HG02852 (cell line): ENCODE data around the gene UCHL3.
"Not testable (repeated sequence)": the region's sequence is repeated elsewhere in the genome, so short reads cannot be mapped to it uniquely, and the experiment has no call there.

Source experiments
- ATAC-seq: cut with Tn5 transposase; IDR thresholded peaks from one replicate; pipeline ENCODE4 v1.9.1; 2021; ENCODE audit warnings: mild to moderate bottlenecking, moderate library complexity; ENCODE audit not compliant: unreplicated experiment

Gene UCHL3

DNA sequence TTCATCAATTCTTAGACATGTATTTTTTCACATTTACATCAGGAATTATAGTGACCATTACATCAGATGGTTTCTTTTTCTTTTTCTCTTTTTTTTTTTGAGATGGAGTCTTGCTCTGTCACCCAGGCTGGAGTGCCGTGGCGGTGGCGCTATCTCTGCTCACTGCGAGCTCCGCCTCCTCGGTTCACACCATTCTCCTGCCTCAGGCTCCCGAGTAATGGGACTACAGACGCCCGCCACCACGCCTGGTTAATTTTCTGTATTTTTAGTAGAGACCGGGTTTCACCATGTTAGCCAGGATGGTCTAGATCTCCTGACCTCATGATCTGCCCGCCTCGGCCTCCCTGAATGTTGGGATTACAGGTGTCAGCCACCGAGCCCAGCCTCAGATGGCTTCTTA, 4.2 kb upstream of the UCHL3 start:
- not testable (repeated sequence) for ATAC-seq

DNA sequence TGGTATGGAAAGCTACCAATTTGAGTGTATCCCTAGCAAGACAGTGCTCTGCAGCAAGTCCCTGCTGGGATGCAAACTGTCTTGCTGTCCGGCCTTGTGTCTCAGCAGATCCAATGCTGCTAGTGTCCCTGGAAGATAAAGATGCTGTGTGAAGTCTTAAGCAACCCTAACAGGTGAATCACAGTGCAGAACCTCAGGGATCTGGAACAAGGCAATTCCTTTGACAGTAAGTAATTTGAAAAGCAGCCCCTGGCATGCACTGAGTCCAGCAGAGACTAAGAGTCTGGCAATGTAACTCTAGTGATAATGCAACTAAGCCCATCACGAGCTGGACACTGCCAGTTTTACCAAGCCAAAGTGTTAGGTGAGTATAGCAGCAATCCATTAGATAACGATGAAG, 1.7 kb upstream of the UCHL3 start:
- no peak for ATAC-seq

DNA sequence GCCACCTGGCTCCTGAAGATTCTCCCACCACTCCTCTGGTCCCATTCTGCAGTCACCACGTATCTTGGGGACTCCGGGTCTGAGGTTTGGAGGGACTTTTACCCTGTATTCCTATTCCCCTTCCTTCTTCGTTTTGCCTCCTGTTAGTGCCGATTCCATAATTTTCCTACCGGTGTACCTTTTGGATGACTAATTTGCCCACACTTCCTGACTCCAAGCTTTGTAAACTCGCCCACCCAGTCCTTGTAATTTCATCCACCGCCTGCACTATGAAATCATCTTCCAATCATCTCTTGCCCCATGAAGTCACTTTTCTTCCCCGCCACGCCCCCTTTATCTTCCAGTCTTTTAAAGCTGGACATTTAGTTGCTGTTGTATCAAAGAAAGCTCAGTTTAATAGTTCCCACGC, 572 bp downstream of the UCHL3 start:
- peak; percentile 9 for ATAC-seq

DNA sequence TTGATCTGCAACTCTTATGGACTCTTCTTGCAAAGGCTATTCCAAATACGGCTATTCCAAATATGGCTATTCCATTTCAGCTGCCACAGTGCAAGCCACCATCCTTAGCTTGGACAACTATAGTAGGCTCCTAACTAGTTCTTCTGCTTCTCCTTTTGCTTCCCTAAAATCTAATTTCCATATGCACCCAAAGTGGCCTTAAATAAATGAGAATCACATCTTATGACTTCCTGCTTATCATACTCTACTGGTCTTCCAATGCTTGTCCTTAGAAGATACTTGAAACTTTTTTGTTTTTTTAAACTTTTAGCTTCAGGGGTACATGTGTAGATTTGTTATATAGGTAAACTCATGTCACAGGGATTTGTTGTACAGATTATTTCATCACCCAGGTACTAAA, 4.9 kb downstream of the UCHL3 start:
- ATAC-seq: no peak

DNA sequence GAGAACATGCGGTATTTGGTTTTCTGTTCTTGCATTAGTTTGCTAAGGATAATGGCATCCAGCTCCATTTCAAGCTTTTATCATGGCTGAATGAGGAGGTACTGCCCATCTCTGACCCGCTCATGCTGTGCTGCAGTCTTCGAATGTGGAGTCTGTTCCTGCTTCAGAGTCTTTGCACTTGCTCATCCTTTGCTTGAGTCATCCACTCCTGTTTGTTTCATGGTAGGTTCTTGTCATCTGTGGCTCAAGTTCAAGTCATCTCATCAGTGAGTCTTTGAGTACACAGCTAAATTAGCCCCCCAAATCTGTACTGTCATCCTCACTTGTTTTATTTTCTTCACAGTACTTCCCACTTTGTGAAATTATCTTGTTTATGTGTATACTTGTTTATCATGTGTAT, 5.4 kb downstream of the UCHL3 start:
- ATAC-seq: no peak

DNA sequence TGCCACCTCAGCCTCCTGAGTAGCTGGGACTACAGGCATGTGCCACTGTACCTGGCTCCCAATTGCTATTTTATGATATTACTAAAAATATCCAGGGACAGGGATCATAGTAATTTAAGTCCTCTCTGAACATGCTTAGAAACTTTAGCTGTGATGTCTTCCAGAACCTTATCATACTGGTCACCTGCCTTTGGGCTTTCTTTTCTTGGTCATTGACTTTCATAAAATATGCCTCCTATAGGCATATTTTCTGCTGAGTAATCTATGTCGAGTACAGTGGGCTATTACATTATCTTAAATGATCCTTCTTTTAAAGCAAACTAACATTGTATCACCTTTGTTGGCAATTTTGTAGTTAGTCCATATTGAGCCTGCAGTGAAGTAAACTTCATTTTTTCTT, 6.2 kb downstream of the UCHL3 start:
- no peak for ATAC-seq

DNA sequence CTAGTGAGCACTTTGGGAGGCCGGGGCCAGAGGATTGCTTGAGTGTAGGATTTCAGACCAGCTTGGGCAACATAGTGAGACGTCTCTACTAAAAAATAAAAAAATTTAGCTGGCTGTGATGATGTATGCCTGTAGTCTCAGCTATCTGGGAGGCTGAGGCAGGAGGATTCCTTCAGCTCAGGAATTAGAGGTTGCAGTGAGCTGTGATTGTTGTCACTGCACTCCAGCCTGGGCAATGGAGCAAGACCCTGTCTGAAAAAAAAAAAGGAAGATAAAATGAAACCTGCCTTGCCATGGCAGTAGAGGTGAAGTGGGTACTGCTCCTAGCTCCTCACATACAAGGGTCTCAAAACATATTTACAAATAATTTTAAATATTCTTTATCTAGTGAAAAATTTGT, 7.4 kb downstream of the UCHL3 start:
- no peak for ATAC-seq

DNA sequence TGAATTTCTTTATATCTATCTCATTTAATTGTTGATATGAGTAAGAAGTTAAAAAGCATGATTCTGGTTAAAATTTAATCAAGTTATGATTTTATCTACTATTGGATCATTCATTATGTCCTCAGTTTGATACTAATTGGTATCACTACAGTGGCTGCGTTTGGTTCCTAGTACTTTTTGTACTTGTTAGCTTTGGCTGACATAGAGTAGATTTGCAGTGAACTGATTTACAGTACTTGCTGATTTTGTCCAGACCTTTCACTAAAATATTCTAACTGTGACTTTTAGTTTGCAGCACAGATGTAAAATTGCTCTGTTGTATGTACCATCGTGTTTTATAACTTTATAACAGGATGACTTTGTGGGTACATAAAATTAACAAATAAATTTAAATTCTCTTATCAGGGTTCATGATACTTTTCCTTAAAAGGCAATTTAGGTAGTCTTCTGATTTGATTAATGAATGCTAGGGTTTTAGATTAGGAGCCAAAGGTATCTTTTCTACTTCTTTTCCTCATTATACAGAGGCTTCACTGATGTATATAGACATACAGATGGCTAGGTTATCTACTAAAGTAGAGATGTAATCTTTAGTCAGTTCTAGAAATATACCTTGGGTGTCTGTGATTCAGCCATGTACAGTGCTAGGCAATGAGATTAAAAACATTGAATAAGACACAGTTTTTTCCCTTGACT, 8.7 kb downstream of the UCHL3 start:
- ATAC-seq: no peak

DNA sequence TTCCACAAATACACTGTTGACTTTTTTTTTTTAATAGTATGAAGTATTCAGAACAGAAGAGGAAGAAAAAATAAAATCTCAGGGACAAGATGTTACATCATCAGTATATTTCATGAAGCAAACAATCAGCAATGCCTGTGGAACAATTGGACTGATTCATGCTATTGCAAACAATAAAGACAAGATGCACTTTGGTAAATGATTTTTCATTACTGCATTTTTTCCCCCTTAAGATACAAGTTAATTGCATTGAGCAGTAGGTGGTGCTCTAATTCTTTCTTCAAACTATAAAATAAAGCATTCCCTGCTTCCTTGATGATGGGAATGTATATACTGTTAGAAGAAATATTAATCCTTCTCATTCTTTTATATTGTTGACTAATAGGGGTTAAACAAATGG, 17.1 kb downstream of the UCHL3 start:
- ATAC-seq: no peak

DNA sequence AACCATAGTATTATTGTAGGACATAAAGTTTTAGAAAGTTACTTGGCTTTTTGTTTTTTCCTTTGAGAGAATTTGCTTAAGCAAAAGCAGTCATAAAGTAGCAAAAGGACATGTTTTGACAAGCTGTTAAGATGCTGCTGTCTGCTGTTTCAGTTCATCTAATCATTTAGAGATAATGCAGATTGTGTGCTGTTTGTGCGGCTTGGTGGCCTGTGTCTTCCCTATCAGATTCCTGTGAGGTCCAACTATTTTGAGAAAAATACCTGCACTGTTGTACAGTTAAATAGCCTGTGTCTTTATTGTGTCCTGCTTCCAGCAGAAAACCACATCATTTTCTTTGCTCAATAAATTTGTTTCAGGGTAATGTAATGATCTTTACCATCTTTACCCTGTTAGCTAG, 20.0 kb downstream of the UCHL3 start:
- ATAC-seq: no peak

DNA sequence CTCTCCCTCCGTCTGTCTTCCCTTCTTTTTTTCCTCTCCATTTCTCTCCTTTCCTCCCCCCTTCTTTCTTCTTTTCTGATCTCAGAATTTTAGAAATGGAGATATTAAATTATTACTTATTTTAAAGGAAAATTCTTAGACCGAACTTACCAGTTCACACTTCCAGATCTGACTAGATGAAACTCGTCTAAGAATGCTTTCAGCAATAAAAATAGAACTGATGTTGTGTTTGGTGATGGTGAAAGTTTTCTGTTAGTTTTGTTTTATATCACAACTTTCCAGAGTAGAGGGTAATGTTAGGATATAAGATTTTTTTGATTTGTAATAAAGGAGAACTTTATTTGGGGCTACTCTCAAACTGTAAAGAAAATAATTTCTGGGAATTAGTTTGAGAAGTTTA, 29.9 kb downstream of the UCHL3 start:
- peak; percentile 80 for ATAC-seq

DNA sequence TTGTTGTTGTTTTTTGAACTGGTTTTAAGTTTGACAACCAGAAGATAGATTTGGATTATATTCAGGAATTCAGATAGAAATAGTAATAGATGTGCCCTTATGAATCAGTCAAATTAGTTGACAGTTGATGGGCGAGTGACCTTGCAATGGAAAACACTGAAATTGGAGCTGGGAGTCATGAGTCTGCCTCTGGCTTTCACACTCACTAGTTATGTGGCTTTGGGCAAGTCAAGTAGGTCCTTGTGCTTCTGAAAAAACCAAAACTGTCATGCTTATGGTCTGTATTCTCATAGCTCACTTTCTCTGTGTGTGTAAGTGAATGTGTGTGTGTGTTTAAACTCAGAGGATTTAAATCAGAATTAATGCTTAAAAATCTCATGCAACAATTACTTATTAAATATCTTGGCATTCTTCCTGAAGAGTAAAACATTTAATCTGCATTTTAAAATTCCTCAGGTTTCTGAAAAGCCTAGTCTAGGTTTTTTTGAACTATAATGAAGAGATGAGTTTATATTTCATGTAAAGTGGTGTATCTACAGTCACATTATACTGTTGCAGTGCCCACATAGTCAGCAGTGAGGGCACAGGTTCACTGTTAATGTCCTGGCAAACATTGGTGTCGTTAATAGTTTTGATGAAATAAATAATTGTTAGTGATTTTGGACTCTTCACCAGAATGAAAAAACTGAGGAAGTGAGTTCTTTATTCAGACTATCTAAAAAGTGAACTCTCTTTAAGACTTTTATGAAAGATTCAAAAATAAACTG, 32.5 kb downstream of the UCHL3 start:
- ATAC-seq: no peak

DNA sequence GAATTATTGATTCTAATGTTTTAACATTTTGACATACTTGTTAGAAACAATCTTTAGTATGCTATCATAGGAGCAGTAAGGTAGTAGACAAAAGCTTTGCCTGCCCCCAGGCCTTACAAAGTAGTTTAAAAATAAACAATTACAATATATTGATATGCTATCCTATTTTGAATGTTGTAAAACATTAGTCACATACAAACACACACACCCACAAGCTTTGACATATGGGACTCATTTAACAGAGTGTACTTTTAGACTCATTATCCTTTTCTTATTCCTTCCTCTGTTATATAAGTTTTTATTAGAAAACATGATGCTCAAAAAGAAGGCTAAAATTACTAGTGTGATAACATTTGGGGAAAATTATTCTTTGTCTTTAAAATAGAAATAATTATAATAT, 33.5 kb downstream of the UCHL3 start:
- ATAC-seq: no peak

DNA sequence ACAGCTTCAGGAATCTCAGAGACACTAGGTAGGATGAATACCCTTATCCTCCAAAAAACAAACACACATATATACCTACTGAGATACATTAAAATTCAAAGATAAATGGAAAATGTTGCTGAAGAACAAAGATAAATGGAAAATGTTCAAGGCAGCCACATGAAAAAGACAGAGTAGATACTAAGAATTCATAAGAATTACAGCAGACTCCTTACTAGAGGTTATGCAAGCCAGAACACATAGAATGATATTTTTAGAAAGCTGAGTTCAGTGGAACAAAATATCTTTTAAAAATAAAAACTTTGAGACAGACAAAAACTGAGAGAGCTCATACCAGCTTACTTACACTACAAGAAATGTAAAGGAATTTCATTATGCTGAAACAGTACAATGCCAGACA, 35.6 kb downstream of the UCHL3 start:
- no peak for ATAC-seq

DNA sequence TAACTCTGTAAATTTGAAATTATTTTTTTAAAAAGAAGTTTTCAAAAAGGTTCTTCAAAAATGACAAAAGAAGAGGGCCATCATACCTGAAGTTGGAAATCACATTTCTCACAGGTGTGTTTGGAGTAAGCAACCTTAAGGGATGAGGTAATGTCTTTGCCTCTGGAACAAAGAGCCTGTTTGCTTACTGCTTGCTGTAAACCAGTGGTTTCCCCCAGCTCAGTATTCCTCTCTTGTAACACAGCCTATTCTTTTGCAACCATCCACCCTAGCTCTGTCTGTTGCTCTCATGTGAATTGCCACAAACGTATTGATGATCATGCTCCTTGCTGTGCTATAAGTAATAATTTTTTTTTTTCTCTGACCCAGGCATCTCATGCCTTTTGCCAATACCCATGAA, 38.1 kb downstream of the UCHL3 start:
- ATAC-seq: no peak

DNA sequence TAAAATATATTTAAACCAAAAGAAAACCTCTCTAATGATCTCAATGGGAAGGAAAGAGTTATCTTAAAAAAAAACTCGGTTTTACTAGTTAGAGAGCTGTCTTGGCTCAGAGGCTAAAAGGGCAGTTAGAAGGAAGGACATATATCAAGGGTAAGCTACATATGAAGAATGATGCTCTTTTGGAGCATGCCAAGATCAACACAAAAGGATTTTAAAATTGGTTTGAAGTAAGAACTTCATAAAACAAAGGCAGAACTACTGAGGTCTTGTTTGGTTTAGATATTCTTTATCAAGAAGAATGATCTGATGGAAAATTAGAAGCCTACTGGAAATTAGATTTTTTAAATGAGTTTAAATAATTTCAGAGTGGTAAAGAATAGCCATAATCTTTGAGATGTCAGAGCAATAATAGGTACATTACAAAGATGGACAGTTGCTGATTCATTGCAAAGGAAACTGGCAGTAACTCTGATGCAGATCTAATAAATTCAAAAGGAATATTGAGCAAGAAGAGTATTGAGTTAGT, 47.1 kb downstream of the UCHL3 start:
- no peak for ATAC-seq

DNA sequence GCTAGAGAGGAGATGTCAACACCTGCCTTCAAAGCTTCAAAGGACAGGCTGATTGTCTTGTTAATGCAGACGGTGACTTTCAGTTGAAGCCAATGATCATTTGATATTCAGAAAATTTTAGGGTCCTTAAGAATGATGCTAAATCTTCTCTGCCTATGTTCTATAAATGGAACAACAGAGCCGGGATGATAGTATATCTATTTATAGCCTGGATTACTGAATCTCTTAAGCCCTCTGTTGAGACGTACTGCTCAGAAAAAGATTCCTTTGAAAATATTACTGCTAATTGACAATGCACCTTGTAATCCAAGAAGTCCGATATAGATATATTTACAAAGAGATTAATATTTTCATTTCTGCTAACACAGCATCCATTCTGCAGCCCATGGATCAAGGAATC, 50.8 kb downstream of the UCHL3 start:
- ATAC-seq: no peak

DNA sequence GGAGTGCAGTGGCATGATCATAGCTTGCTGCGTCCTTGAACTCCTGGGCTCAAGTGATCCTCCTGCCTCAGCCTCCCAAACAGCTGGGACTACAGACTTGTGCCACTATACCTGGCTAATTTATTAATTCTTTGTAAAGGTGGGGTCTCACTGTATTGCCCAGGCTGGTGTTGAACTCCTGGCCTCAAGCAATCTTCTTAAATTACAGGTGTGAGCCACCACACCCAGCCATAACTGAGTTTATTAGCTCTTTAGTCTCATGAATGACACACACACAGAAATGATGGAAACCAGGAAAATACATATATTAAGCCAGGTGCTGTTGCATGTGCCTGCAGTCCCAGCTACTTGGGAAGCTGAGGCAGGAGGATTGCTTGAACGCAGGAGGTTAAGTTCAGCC, 53.4 kb downstream of the UCHL3 start:
- no peak for ATAC-seq

DNA sequence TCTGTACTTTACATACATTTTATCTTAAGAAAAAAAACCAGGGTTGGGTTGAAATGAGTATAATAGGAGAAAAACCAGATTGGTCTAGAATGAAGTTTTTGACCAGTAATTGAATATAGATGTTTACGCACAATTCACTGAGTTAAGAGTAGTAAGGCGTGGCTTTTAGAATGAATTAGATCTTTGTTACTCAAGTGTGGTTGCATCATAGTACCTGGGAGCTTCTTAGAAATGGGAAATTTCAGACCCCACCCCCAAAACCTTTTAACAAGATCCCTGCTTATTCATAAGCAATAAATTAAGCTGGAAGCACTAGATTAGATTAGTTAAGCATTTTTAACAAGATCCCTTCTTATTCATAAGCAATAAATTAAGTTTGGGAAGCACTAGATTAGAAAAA, 57.9 kb downstream of the UCHL3 start:
- no peak for ATAC-seq

DNA sequence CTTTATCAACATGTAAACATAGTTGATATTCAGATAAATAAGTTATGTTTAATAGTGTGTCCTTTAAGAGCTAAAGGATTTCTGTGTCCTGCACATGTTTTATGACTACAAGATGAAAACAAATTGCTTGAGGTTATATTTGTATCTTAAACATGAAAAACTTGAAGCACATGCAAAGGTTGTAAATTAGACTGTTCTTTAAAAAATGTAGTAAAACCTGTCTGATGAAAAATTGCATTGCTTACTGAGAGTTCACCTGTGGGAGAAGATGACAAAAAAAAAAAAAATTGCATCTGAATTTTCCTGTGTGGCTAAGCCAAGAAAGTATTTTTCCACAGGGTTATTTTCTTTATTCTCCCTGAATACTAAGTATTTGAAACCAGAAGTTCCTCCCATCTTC, 60.9 kb downstream of the UCHL3 start:
- no peak for ATAC-seq

DNA sequence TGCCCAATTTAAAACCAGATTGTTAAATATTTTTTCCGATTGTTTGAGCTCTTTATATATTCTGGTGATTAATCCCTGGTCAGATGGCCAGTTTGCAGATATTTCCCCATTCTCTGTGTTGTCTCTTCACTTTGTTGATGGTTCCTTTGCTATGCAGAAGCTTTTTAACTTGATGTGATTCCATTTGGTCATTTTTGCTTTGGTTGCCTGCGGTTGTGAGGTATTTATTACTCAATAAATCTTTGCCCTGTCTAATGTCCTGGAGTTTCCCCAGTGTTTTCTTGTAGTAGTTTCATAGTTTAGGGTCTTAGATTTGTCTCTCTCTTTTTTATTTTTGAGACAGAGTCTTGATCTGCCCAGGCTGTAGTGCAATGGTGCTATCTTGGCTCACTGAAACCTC, 62.8 kb downstream of the UCHL3 start:
- no peak for ATAC-seq

DNA sequence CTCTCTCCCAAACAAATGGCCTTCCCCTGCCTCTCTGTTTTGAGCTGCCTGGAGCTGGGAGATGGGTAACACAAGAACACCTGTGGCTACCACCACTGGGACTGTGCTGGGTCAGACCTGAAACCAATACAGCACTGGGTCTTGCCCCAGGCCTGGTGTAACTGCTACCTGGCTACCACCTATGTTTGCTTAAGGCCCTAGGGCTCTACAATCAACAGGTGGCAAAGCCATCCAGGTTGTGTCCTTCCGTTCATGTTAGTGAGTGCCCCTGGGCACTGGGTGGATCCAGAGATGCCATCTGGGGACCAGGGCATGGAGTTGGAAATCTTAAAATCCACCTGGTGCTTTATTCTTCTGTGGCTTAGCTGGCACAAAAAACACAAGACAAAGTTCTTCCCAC, 67.6 kb downstream of the UCHL3 start:
- ATAC-seq: no peak

DNA sequence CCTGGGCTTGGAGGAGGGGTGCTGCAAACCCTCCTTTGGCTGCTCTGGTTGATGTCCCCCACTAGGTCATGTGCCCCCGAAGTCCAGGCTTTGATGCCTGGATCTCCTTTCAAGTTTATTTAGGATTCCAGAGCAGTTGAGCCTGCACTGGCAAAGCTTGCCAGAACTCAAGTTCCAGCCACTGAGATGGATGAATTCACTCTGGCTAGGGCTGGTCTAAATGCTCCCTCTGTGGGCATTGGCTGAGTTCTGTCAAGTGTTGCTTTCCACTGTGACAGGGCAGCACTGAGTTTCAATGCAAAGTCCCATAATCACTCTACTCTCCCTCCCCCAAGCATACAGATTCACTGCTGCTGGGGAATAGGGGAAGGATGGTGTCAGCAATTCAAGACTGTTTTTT, 68.7 kb downstream of the UCHL3 start:
- no peak for ATAC-seq
